Memory B cell (primary cell): ENCODE measurements around the gene NSUN6.

Source experiments
- ATAC-seq: fragments of 150-1000 bp; cut with Tn5 transposase; 2 replicates; pipeline ENCODE4 v1.10.0; 2021; ENCODE audit warnings: low read depth, mild to moderate bottlenecking, moderate library complexity
- DNase-seq, 2 donors: peaks; one replicate each; pipeline ENCODE4 v3.0.0; 2022; ENCODE audit warnings: low spot score in 2 of 2
- H3K27ac Mint-ChIP-seq: one replicate; pipeline ENCODE4 v1.8.0; 2022; ENCODE audit warnings: mild to moderate bottlenecking, moderate library complexity, mixed read lengths
- H3K27me3 Mint-ChIP-seq: one replicate; pipeline ENCODE4 v1.8.0; 2022; ENCODE audit warnings: mixed read lengths
- H3K36me3 Mint-ChIP-seq: one replicate; pipeline ENCODE4 v1.8.0; 2022; ENCODE audit warnings: mild to moderate bottlenecking, mixed read lengths
- H3K4me1 Mint-ChIP-seq: one replicate; pipeline ENCODE4 v1.8.0; 2022; ENCODE audit warnings: mixed read lengths
- H3K4me3 Mint-ChIP-seq: one replicate; pipeline ENCODE4 v1.8.0; 2022; ENCODE audit warnings: mild to moderate bottlenecking, moderate library complexity, mixed read lengths
- H3K9me3 Mint-ChIP-seq: one replicate; pipeline ENCODE4 v1.8.0; 2022; ENCODE audit warnings: mixed read lengths

The NSUN6 gene

GRCh38 chr10:18504161-18504560 is 147.2 kb downstream of the NSUN6 start:
- Mint-ChIP-seq H3K27ac (no peak overlapping the region), H3K27me3 (no peaks in the 10 kb centered on the region), H3K4me3 (no peak overlapping the region), H3K4me1 (no peaks in the 10 kb centered on the region), H3K36me3 (no peaks in the 10 kb centered on the region), H3K9me3 (no peaks in the 10 kb centered on the region)
- ATAC-seq (no peak), DNase-seq (no peak)

GRCh38 chr10:18501629-18502028 is 149.8 kb downstream of the NSUN6 start:
- Mint-ChIP-seq H3K4me1 (no peaks in the 10 kb centered on the region), H3K4me3 (no peak overlapping the region), H3K36me3 (no peaks in the 10 kb centered on the region), H3K9me3 (no peaks in the 10 kb centered on the region), H3K27ac (no peak overlapping the region), H3K27me3 (no peaks in the 10 kb centered on the region)
- DNase-seq (no peak), ATAC-seq (no peak)

GRCh38 chr10:18501198-18501597 is 150.2 kb downstream of the NSUN6 start:
- Mint-ChIP-seq H3K36me3 (no peaks in the 10 kb centered on the region), H3K9me3 (no peaks in the 10 kb centered on the region), H3K4me3 (no peak overlapping the region), H3K27ac (no peak overlapping the region), H3K4me1 (no peaks in the 10 kb centered on the region), H3K27me3 (no peaks in the 10 kb centered on the region)
- DNase-seq: no peak
- ATAC-seq: no peak

GRCh38 chr10:18500576-18500975 is 150.8 kb downstream of the NSUN6 start:
- H3K9me3 Mint-ChIP-seq: no peaks in the 10 kb centered on the region
- no peak overlapping the region for H3K27ac Mint-ChIP-seq
- H3K27me3 Mint-ChIP-seq: no peaks in the 10 kb centered on the region
- no peak overlapping the region for H3K4me3 Mint-ChIP-seq
- no peaks in the 10 kb centered on the region for H3K36me3 Mint-ChIP-seq
- no peaks in the 10 kb centered on the region for H3K4me1 Mint-ChIP-seq
- DNase-seq (no peak), ATAC-seq (no peak)

- no peak for DNase-seq
- H3K4me3 Mint-ChIP-seq: no peak overlapping the region
- H3K4me1 Mint-ChIP-seq: no peaks in the 10 kb centered on the region
- no peaks in the 10 kb centered on the region for H3K27me3 Mint-ChIP-seq
- no peaks in the 10 kb centered on the region for H3K9me3 Mint-ChIP-seq
- no peaks in the 10 kb centered on the region for H3K36me3 Mint-ChIP-seq
- no peak for ATAC-seq
- no peak overlapping the region for H3K27ac Mint-ChIP-seq
Measured at GRCh38 chr10:18498998-18499397, 152.4 kb downstream of the NSUN6 start.

GRCh38 chr10:18497806-18498369 is 153.5 kb downstream of the NSUN6 start:
- no peak overlapping the region for H3K27ac Mint-ChIP-seq
- H3K4me3 Mint-ChIP-seq: no peak overlapping the region
- H3K36me3 Mint-ChIP-seq: no peaks in the 10 kb centered on the region
- no peak for DNase-seq
- no peaks in the 10 kb centered on the region for H3K4me1 Mint-ChIP-seq
- ATAC-seq: no peak
- H3K27me3 Mint-ChIP-seq: no peaks in the 10 kb centered on the region
- H3K9me3 Mint-ChIP-seq: no peaks in the 10 kb centered on the region
